Lung (tissue), 12 donors: ENCODE measurements around the gene ZNF580. TPM values are rescaled to one million over a fixed set of nuclear protein-coding genes. Genes with fewer than 3 reads are reported as not detected.
A peak's percentile ranks its signal among the peaks of the same experiment; 100 is the strongest.

Source experiments
- ATAC-seq: fragments of 200-7000 bp; cut with Tn5 transposase; one replicate; pipeline ENCODE4 v1.9.1; 2020; ENCODE audit warnings: moderate number of reproducible peaks; ENCODE audit not compliant: insufficient read depth, low FRiP score
- DNase-seq, 3 donors: peaks; one replicate each; pipeline ENCODE4 v3.0.0-alpha.2; 2013 to 2017
- H3K27ac ChIP-seq, 2 donors: one replicate each; pipeline ENCODE4 v1.5.1; 2013; ENCODE audit warnings: mild to moderate bottlenecking in 2 of 2, moderate library complexity in 2 of 2, control low read depth in 1 of 2, inconsistent platforms in 1 of 2, low read depth in 1 of 2, low read length in 1 of 2
- H3K27me3 ChIP-seq, 3 donors: one replicate each; pipeline ENCODE4 v1.5.1; 2013; ENCODE audit warnings: low read length in 2 of 3; ENCODE audit not compliant: control insufficient read depth in 3 of 3, insufficient read depth in 3 of 3
- H3K36me3 ChIP-seq, 4 donors: one replicate each; pipeline ENCODE4 v1.5.1; 2013; ENCODE audit warnings: low read length in 4 of 4, mild to moderate bottlenecking in 1 of 4, moderate library complexity in 1 of 4; ENCODE audit not compliant: control insufficient read depth in 4 of 4, insufficient read depth in 4 of 4
- H3K4me1 ChIP-seq, 5 donors: one replicate each; pipeline ENCODE4 v1.5.1; 2013; ENCODE audit warnings: low read length in 5 of 5, mild to moderate bottlenecking in 2 of 5, moderate library complexity in 1 of 5; ENCODE audit not compliant: control insufficient read depth in 5 of 5, insufficient read depth in 5 of 5
- H3K4me3 ChIP-seq: one replicate; pipeline ENCODE4 v1.5.1; 2013; ENCODE audit warnings: mild to moderate bottlenecking, control low read depth, moderate library complexity
- H3K9ac ChIP-seq, 2 donors: one replicate each; pipeline ENCODE4 v1.5.1; 2013; ENCODE audit warnings: low read length in 2 of 2, control low read depth in 1 of 2; ENCODE audit not compliant: insufficient read depth in 1 of 2
- H3K9me3 ChIP-seq, 4 donors: one replicate each; pipeline ENCODE4 v1.5.1; 2013; ENCODE audit warnings: low read length in 3 of 4, mild to moderate bottlenecking in 1 of 4, moderate library complexity in 1 of 4; ENCODE audit not compliant: control insufficient read depth in 4 of 4, insufficient read depth in 3 of 4
- WGBS, 2 donors: extraction: QIAGEN DNeasy Blood & Tissue Kit; methylation state at CpG; one replicate each; pipeline ENCODE4 v1.1.7; 2013; 5-methylcytosine and 5-hydroxymethylcytosine counted together
- polyA plus RNA-seq, 2 donors: library from polyadenylated mRNA; stranded (reverse); fragments of 200-250 nt; gene quantifications; one replicate each; pipeline ENCODE4 v1.2.1, GENCODE V29; 2013
- total RNA-seq, 2 donors: library from RNA; depleted of rRNA in 1 of 2; stranded (reverse); fragments of >200 nt in 1 of 2; gene quantifications; one replicate each; pipeline ENCODE4 v1.2.1, GENCODE V29; 2014 to 2021
- TF ChIP-seq, protein P1 (sequence below): IDR thresholded peaks from 2 replicates; pipeline ENCODE4 v1.5.1; 2012; ENCODE audit warnings: mild to moderate bottlenecking; ENCODE audit errors: control extremely low read depth, extremely low read depth
- donor health status: control.
- donor health status: control.
- donor health status: Bipolar disorder and iron deficiency.
- donor health status: healthy.
- donor health status: DM: yes; HTN: yes; CAD: no.

ZNF580 gene
- total and polyA plus RNA-seq, 4 donors = 11.1 to 41.3 (median 30.8) TPM

DNA sequence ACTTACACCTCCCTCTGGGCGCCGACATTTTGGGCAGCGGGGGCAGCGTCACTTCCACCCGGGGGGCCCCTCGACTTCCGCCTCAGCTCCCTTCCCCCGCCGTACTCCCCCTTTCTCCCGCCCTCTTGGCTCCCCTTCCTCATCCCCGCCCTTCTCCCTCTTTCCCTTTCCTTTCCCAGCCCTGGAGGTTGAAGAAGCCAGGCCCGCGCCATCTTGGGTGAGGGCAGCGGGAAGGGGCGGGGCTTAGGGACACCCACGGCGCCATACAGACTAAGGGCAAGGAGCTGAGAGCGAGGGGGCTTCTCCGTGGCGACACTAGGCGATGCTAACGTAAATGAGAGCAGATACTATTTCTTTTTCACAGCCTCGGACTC, 41.3 kb upstream of the ZNF580 start, which contains the start of gene FIZ1:
FIZ1 (minus strand) TSS at position 50 of the 374 bp plus-strand sequence. CDS start 1,652 bp downstream, outside the sequence.
- Histone ChIP-seq H3K27me3 (no peaks in the 10 kb centered on the region), H3K27ac (peak within 1 kb of the TSS; percentile 88 to 97), H3K36me3 (peaks cover 5 to 23% (median 18%) of the 10 kb centered on the region in 4 donors), H3K9me3 (no peaks in the 10 kb centered on the region), H3K9ac (peak within 1 kb of the TSS; percentile 44 to 69), H3K4me3 (peak within 1 kb of the TSS; percentile 56), H3K4me1 (peaks cover 0 to 9% (median 0%) of the 10 kb centered on the region in 5 donors)
- ATAC-seq = peak; percentile 87
- WGBS, 2 donors = 0 to 1% methylated on average over 23 of the region's 23 CpGs
- DNase-seq = peak; percentile 99 to 100 (median 100)
- TF ChIP-seq, protein P1, sequence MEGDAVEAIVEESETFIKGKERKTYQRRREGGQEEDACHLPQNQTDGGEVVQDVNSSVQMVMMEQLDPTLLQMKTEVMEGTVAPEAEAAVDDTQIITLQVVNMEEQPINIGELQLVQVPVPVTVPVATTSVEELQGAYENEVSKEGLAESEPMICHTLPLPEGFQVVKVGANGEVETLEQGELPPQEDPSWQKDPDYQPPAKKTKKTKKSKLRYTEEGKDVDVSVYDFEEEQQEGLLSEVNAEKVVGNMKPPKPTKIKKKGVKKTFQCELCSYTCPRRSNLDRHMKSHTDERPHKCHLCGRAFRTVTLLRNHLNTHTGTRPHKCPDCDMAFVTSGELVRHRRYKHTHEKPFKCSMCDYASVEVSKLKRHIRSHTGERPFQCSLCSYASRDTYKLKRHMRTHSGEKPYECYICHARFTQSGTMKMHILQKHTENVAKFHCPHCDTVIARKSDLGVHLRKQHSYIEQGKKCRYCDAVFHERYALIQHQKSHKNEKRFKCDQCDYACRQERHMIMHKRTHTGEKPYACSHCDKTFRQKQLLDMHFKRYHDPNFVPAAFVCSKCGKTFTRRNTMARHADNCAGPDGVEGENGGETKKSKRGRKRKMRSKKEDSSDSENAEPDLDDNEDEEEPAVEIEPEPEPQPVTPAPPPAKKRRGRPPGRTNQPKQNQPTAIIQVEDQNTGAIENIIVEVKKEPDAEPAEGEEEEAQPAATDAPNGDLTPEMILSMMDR = no peak

DNA sequence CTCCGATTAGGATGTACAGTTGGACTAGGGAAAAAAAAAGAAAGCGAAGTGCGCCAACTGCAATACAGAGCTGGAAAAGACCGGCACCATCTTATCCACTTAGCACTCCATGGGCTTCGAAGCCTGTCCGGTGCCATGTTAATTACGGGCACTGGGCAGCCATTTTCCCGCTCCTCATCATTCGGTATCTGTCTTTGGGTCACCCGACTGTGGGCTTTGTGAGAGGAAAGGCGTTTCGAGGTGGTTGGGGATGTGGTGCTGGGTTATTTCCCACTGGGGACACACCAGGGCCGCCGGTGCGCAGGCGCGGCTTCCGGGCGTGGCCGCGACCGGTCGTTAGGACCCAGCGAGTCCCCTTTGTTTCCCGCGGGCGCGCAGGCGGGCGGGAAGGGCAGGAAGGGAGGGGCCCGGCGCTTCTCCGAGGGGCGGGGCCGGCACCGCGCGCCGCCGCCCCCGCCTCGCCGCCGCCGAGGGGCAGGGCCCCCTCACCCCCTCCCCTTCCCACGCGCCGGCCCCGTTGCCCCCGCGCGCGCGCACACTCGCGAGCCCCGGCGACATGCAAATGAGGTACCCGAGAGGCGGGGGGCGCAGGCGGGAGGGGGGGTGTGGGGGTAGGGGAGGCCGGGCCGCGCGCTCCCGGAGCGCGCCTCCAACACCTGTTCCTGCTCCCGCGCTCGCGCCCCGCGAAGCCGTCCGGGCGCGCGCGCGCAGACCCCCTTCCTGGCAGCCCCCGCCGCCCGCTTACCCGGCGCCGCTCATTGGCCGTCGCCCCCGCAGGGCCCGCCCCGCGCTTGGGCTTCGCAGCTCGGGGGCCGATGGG, 40.8 kb upstream of the ZNF580 start, which contains the start of gene ZNF524:
ZNF524 (plus strand) TSS at position 447 of the 820 bp plus-strand sequence. CDS start 1,825 bp downstream, outside the sequence.
- H3K9ac ChIP-seq = peak within 1 kb of the TSS; percentile 44 to 69
- 0% methylated on average over 35 to 96 of the region's 97 CpGs for WGBS, 2 donors
- ATAC-seq = peak; percentile 77

DNA sequence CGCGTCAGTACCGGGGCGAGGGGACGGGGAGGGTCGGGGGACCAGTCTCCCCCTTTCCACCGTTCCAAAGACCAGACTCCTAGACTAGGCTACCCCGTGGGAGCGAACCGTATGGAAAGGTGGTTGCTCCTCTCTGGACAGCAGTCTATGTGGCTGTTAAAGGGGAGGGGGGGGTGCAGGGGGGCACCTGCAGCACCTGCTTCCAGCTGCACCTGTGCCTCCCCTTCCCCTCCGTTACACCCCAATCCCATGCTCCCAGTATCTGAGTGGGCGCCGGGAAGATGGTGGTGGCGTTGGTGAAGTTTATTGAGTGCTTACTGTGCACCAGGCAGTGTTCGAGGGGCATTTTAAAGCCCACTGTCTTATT, 40.2 kb upstream of the ZNF580 start:
- Histone ChIP-seq H3K27ac (peak overlapping the region; percentile 88 to 90), H3K9me3 (no peaks in the 10 kb centered on the region), H3K9ac (no peak overlapping the region), H3K36me3 (peaks cover 0 to 19% (median 9%) of the 10 kb centered on the region in 4 donors), H3K4me1 (peaks cover 0 to 13% (median 0%) of the 10 kb centered on the region in 5 donors), H3K4me3 (peak overlapping the region; percentile 52), H3K27me3 (no peaks in the 10 kb centered on the region)
- 4 to 5% methylated on average over 8 to 15 of the region's 15 CpGs for WGBS, 2 donors
- TF ChIP-seq, protein P1 = no peak
- no peak for ATAC-seq
- peak in 1 of 3 donors; percentile 11 for DNase-seq

More for the DNA sequence above, 40.8 kb upstream of the ZNF580 start, which contains the start of gene ZNF524:
- Histone ChIP-seq H3K4me3 (peak within 1 kb of the TSS; percentile 56), H3K27ac (peak within 1 kb of the TSS; percentile 88 to 97), H3K27me3 (no peaks in the 10 kb centered on the region), H3K9me3 (no peaks in the 10 kb centered on the region), H3K36me3 (peaks cover 3 to 23% (median 15%) of the 10 kb centered on the region in 4 donors), H3K4me1 (peaks cover 0 to 13% (median 0%) of the 10 kb centered on the region in 5 donors)
- DNase-seq = peak; percentile 92 to 98 (median 96)
- TF ChIP-seq, protein P1 = no peak
